RPMI7951 (cell line): ENCODE data around the gene MIPOL1. TPM values are rescaled to one million over a fixed set of nuclear protein-coding genes. Genes with fewer than 3 reads are reported as not detected.

ENCODE experiments used
- DNase-seq: peaks from one replicate; pipeline ENCODE4 v3.0.0-alpha.2; 2012; ENCODE audit warnings: low read depth
- total RNA-seq: library from RNA; depleted of rRNA; stranded (reverse); fragments of >200 nt; shearing (Covaris generic); gene quantifications from 2 replicates; pipeline ENCODE4 v1.2.3, GENCODE V29; 2014; rRNA removed

The MIPOL1 gene
- total RNA-seq, 1 experiment from 2014 or later: 5.4 TPM

DNA sequence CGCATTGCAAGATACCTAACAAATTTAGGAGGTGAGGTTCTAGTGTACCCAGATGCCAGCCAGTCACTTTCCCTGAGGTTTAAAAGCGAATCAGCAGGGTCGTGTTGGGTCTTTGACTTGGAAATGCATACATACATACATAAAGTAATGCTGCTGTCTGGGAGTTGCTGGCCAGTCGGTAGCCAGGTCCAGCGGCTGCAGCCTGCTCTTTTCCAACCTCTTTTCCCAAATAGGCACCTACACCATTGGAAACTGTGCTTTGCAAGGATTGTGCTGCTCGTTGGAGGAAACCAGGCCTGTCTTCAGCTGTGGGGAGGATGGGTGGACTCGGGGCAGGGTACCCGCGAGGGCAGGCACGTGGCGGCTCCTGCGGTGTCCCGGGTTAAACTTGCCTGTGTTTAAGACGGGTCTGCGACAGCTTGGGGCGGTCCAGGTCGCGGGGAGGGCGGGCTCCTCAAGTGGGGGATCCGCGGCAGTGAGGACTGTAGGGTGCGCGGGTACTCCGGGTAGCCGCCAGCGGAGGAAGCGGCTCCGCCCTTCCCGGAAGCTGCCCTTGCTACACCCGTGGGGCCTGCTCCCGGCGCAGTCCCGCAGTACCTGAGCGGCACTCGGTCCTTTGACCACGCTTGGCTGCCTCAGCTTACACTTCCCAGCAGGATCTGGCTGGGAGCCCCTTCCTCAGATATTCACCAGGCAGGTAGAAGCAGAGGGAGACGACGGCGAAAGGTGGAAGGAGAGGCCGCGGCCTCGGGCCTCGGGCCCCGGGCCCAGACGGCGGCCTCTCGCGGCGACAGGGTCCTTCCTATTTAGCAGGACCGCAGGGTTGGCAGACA lies 400.4 kb downstream of the MIPOL1 start:
- DNase-seq: no peak

DNA sequence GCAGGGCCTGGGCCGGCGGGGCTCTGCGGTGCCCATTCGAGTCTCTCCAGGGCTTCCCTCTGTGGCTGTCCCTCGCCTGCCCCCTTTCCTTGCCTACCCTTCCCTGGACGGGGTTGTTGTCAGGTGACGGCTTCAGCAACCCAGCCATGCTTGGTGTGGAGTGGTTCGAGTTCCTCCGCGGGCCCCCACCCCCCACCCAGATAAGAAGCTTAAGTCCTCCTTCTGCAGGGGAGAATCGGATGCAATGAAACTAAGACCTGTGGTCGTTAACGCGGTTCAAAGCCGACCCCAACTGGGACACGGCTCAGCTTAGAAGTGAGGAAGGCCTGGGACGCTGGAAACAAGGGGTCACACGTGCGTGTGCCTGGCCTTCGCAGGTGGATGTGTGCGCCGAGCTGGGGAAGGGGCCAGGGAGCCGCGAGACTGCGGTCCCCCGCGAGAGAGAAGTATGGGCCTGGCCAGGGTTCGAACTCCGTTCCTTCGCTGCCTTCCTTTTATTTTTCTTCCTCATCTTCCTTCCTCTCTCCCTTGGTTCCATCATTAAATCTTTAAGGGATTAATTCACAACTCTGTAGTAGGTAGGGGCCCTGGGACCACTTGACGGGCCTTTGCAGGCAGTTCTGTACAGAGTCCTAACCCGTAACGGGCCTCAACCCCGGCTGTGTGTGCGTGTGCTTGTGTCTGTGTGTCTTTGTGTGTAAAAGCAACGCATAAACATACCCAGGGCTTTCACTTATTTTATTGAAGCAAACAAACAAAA lies 401.2 kb downstream of the MIPOL1 start:
- no peak for DNase-seq

DNA sequence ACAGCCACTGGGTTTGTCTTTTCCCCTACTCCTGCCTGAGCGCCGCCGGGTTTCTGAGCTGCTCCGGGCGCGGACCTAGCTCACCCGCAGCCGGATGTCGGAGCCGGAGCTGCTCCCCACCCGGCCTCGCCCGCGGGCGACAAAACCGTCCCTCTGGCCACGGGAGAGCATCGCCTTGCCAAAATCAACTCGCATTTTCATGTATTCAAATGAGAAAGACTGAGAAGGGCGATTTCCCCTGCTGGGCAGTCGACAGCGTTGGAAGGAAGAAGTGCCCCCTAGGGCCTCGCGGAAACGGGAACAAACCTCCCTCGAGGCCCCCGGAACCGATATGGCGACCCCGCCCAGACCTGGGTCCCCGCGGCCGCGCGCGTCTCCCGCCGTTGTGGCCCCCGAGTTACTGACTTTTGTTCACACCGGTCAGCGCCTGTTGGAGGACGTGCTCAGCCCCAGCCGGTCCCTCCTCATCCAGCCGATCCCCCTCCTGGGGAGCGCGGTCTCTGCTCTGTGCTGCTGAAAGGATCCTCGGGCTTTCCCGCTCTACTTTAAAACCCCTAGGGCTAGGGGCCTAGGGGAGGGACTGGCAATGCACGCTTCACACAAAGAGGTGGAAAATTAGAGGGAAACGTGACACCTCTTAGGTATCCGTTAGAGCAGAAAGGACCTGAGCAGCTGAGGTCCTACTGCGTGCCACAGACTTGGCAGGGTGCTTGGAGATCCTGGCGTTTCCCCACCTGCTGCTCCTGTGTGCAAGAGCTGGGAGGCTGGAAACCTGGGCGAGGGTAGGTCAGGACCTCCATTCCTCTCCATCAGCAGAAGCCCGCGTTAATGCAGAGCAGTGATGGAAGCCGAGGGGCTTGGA lies 402.0 kb downstream of the MIPOL1 start:
- peak; percentile 12 for DNase-seq

- no peak for DNase-seq
Measured at GRCh38 chr14:37600880-37601741, 403.4 kb downstream of the MIPOL1 start.

DNA sequence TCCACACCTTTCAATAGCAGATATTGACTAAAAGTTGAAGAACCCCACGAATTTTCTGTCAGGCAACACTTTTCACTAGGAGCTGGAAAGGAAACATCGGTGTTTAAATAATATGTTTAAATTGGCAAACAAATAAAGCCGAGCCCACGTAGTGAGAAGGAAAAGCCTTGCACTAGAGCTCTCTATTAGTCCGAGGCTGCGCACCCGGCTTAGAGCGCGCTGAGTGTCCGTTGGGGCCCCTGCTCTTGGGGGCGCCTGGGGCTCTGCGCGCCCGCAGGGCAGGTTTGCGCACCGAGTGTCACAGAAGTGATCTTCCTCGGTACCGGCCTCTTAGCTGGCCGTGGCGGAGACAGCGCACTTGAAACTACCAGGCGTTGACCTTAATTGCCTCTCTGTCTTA lies 404.1 kb downstream of the MIPOL1 start:
- no peak for DNase-seq

Other genes starting within 250 kb of the MIPOL1 start
- gene SLC25A21, start 25.3 kb upstream of the MIPOL1 start, total RNA-seq: 0.68 and 0.84 TPM in 2 replicates